Measurements from ENCODE around the gene GRK1. TPM values are rescaled to one million over a fixed set of nuclear protein-coding genes. Genes with fewer than 3 reads are reported as not detected.

The GRK1 gene
- total and polyA plus RNA-seq, 2 of the 8 experiments (the other 6 are each of a cell fraction or from before 2014, with no cell fraction given): 0.12 TPM; not detected in 1

DNA sequence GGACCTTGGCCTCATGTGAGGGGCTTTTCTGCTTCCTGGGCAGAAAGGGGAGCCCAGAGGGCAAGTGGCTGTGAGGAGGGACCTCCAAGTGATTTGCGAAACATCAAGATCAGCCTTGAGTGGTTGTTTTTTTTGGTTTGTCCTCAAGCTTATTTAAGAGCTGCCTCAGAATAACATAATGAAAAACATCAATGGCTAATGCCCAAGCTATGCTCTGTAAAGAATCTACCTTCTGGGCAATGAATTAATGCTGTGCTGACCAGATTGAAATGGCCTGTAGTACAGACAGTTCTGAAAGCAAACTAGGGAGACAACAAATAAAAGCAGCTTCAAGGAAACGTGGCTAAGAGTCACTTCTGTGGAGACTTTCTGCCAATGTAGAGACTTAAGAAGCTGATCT lies 100.3 kb downstream of the GRK1 start (continued):
- TF ChIP-seq, protein P1, sequence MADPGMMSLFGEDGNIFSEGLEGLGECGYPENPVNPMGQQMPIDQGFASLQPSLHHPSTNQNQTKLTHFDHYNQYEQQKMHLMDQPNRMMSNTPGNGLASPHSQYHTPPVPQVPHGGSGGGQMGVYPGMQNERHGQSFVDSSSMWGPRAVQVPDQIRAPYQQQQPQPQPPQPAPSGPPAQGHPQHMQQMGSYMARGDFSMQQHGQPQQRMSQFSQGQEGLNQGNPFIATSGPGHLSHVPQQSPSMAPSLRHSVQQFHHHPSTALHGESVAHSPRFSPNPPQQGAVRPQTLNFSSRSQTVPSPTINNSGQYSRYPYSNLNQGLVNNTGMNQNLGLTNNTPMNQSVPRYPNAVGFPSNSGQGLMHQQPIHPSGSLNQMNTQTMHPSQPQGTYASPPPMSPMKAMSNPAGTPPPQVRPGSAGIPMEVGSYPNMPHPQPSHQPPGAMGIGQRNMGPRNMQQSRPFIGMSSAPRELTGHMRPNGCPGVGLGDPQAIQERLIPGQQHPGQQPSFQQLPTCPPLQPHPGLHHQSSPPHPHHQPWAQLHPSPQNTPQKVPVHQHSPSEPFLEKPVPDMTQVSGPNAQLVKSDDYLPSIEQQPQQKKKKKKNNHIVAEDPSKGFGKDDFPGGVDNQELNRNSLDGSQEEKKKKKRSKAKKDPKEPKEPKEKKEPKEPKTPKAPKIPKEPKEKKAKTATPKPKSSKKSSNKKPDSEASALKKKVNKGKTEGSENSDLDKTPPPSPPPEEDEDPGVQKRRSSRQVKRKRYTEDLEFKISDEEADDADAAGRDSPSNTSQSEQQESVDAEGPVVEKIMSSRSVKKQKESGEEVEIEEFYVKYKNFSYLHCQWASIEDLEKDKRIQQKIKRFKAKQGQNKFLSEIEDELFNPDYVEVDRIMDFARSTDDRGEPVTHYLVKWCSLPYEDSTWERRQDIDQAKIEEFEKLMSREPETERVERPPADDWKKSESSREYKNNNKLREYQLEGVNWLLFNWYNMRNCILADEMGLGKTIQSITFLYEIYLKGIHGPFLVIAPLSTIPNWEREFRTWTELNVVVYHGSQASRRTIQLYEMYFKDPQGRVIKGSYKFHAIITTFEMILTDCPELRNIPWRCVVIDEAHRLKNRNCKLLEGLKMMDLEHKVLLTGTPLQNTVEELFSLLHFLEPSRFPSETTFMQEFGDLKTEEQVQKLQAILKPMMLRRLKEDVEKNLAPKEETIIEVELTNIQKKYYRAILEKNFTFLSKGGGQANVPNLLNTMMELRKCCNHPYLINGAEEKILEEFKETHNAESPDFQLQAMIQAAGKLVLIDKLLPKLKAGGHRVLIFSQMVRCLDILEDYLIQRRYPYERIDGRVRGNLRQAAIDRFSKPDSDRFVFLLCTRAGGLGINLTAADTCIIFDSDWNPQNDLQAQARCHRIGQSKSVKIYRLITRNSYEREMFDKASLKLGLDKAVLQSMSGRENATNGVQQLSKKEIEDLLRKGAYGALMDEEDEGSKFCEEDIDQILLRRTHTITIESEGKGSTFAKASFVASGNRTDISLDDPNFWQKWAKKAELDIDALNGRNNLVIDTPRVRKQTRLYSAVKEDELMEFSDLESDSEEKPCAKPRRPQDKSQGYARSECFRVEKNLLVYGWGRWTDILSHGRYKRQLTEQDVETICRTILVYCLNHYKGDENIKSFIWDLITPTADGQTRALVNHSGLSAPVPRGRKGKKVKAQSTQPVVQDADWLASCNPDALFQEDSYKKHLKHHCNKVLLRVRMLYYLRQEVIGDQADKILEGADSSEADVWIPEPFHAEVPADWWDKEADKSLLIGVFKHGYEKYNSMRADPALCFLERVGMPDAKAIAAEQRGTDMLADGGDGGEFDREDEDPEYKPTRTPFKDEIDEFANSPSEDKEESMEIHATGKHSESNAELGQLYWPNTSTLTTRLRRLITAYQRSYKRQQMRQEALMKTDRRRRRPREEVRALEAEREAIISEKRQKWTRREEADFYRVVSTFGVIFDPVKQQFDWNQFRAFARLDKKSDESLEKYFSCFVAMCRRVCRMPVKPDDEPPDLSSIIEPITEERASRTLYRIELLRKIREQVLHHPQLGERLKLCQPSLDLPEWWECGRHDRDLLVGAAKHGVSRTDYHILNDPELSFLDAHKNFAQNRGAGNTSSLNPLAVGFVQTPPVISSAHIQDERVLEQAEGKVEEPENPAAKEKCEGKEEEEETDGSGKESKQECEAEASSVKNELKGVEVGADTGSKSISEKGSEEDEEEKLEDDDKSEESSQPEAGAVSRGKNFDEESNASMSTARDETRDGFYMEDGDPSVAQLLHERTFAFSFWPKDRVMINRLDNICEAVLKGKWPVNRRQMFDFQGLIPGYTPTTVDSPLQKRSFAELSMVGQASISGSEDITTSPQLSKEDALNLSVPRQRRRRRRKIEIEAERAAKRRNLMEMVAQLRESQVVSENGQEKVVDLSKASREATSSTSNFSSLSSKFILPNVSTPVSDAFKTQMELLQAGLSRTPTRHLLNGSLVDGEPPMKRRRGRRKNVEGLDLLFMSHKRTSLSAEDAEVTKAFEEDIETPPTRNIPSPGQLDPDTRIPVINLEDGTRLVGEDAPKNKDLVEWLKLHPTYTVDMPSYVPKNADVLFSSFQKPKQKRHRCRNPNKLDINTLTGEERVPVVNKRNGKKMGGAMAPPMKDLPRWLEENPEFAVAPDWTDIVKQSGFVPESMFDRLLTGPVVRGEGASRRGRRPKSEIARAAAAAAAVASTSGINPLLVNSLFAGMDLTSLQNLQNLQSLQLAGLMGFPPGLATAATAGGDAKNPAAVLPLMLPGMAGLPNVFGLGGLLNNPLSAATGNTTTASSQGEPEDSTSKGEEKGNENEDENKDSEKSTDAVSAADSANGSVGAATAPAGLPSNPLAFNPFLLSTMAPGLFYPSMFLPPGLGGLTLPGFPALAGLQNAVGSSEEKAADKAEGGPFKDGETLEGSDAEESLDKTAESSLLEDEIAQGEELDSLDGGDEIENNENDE (IDR thresholded peaks at IDR 0.05; ENCODE audit: insufficient replicate concordance, low read length): no peak
- TF ChIP-seq SRF (IDR thresholded peaks at IDR 0.05; ENCODE audit: low read depth, low read length) (no peak), RFX5 (IDR thresholded peaks at IDR 0.05; ENCODE audit: borderline replicate concordance, low read depth, low read length) (no peak), TAF1 (IDR thresholded peaks at IDR 0.05; ENCODE audit: low read depth, low read length) (no peak), RAD21 (IDR thresholded peaks at IDR 0.05 in 1 of 2, conservative IDR thresholded peaks at IDR 0.05 in 1 of 2; ENCODE audit: low read depth in 2 of 2, low read length in 2 of 2) (no peak), TBP (IDR thresholded peaks at IDR 0.05; ENCODE audit: low read depth, low read length) (no peak)
- TF ChIP-seq, protein P2, sequence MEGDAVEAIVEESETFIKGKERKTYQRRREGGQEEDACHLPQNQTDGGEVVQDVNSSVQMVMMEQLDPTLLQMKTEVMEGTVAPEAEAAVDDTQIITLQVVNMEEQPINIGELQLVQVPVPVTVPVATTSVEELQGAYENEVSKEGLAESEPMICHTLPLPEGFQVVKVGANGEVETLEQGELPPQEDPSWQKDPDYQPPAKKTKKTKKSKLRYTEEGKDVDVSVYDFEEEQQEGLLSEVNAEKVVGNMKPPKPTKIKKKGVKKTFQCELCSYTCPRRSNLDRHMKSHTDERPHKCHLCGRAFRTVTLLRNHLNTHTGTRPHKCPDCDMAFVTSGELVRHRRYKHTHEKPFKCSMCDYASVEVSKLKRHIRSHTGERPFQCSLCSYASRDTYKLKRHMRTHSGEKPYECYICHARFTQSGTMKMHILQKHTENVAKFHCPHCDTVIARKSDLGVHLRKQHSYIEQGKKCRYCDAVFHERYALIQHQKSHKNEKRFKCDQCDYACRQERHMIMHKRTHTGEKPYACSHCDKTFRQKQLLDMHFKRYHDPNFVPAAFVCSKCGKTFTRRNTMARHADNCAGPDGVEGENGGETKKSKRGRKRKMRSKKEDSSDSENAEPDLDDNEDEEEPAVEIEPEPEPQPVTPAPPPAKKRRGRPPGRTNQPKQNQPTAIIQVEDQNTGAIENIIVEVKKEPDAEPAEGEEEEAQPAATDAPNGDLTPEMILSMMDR (IDR thresholded peaks at IDR 0.05; ENCODE audit: control extremely low read depth in 1 of 3, insufficient read depth in 1 of 3, low read depth in 1 of 3, low read length in 3 of 3): no peak
- TF ChIP-seq, protein P3, sequence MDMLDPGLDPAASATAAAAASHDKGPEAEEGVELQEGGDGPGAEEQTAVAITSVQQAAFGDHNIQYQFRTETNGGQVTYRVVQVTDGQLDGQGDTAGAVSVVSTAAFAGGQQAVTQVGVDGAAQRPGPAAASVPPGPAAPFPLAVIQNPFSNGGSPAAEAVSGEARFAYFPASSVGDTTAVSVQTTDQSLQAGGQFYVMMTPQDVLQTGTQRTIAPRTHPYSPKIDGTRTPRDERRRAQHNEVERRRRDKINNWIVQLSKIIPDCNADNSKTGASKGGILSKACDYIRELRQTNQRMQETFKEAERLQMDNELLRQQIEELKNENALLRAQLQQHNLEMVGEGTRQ (IDR thresholded peaks at IDR 0.05; ENCODE audit: low read length): no peak
